ENCODE data around the gene KEL. TPM values are rescaled to one million over a fixed set of nuclear protein-coding genes. Genes with fewer than 3 reads are reported as not detected.

Gene KEL
- total RNA-seq, 1 donor from 2014 or later: 0.12 TPM

GRCh38 chr7:142948603-142949002 is 13.6 kb downstream of the KEL start:
- no peak for TF ChIP-seq CTCF (conservative IDR thresholded peaks at IDR 0.05; ENCODE audit: low read depth, low read length)
- H3K4me3 ChIP-seq (ENCODE audit: low read depth, low read length): no peak overlapping the region
- no peak for DNase-seq (ENCODE audit: low read depth)

GRCh38 chr7:142945001-142945400 is 17.2 kb downstream of the KEL start:
- no peak for DNase-seq (ENCODE audit: low read depth)
- H3K4me3 ChIP-seq (ENCODE audit: low read depth, low read length): no peak overlapping the region
- no peak for TF ChIP-seq CTCF (conservative IDR thresholded peaks at IDR 0.05; ENCODE audit: low read depth, low read length)

GRCh38 chr7:142943706-142944268 is 18.4 kb downstream of the KEL start:
- no peak for DNase-seq (ENCODE audit: low read depth)
- TF ChIP-seq CTCF (conservative IDR thresholded peaks at IDR 0.05; ENCODE audit: low read depth, low read length): no peak

GRCh38 chr7:142942746-142943145 is 19.4 kb downstream of the KEL start:
- H3K4me3 ChIP-seq (ENCODE audit: low read depth, low read length): no peak overlapping the region
- no peak for DNase-seq (ENCODE audit: low read depth)

More at GRCh38 chr7:142943706-142944268, 18.4 kb downstream of the KEL start:
- no peak overlapping the region for H3K4me3 ChIP-seq (ENCODE audit: low read depth, low read length)

GRCh38 chr7:142941541-142941940 is 20.6 kb downstream of the KEL start:
- H3K4me3 ChIP-seq (ENCODE audit: low read depth, low read length): no peak overlapping the region
- no peak for DNase-seq (ENCODE audit: low read depth)
- no peak for TF ChIP-seq CTCF (conservative IDR thresholded peaks at IDR 0.05; ENCODE audit: low read depth, low read length)

More at GRCh38 chr7:142942746-142943145, 19.4 kb downstream of the KEL start:
- no peak for TF ChIP-seq CTCF (conservative IDR thresholded peaks at IDR 0.05; ENCODE audit: low read depth, low read length)

- no peak overlapping the region for H3K4me3 ChIP-seq (ENCODE audit: low read depth, low read length)
- no peak for TF ChIP-seq CTCF (conservative IDR thresholded peaks at IDR 0.05; ENCODE audit: low read depth, low read length)
- no peak for DNase-seq (ENCODE audit: low read depth)
These were observed 21.1 kb downstream of the KEL start for GRCh38 chr7:142940966-142941535.

All from epithelial cell of proximal tubule (primary cell).